ENCODE results near the gene KCNK2. TPM values are rescaled to one million over a fixed set of nuclear protein-coding genes. Genes with fewer than 3 reads are reported as not detected.

KCNK2 gene
- total RNA-seq, 1 donor from 2014 or later: 0.26 TPM

- DNase-seq: no peak
- Histone ChIP-seq H3K27me3 (no peaks in the 10 kb centered on the region), H3K27ac (no peak overlapping the region), H3K9me3 (no peaks in the 10 kb centered on the region), H3K36me3 (no peaks in the 10 kb centered on the region), H3K4me3 (no peak overlapping the region), H3K4me1 (no peaks in the 10 kb centered on the region)
- no peak for TF ChIP-seq CTCF (IDR thresholded peaks at IDR 0.05)
- no peak for ATAC-seq
- intact Hi-C loops (cut with DNase I): no loop called here
These were observed 144.2 kb downstream of the KCNK2 start for GRCh38 chr1:215226757-215227156.

GRCh38 chr1:215228193-215228592, 145.7 kb downstream of the KCNK2 start:
- intact Hi-C loops (cut with DNase I): no loop called here
- no peak for ATAC-seq
- no peaks in the 10 kb centered on the region for H3K27me3 ChIP-seq

GRCh38 chr1:215241451-215241850, 158.9 kb downstream of the KCNK2 start:
- intact Hi-C loops (cut with DNase I): no loop called here
- no peak for DNase-seq
- ATAC-seq: no peak
- H3K4me1 ChIP-seq: no peaks in the 10 kb centered on the region
- no peak for TF ChIP-seq CTCF (IDR thresholded peaks at IDR 0.05)
- no peaks in the 10 kb centered on the region for H3K36me3 ChIP-seq
- no peak overlapping the region for H3K4me3 ChIP-seq
- H3K27me3 ChIP-seq: no peaks in the 10 kb centered on the region
- H3K27ac ChIP-seq: no peak overlapping the region
- no peaks in the 10 kb centered on the region for H3K9me3 ChIP-seq

More at GRCh38 chr1:215228193-215228592, 145.7 kb downstream of the KCNK2 start:
- no peak overlapping the region for H3K27ac ChIP-seq
- DNase-seq: no peak
- H3K36me3 ChIP-seq: no peaks in the 10 kb centered on the region
- no peaks in the 10 kb centered on the region for H3K9me3 ChIP-seq
- H3K4me1 ChIP-seq: no peaks in the 10 kb centered on the region
- TF ChIP-seq CTCF (IDR thresholded peaks at IDR 0.05): no peak
- H3K4me3 ChIP-seq: no peak overlapping the region

- intact Hi-C loops (cut with DNase I): no loop called here
- no peaks in the 10 kb centered on the region for H3K9me3 ChIP-seq
- no peaks in the 10 kb centered on the region for H3K4me1 ChIP-seq
- no peak overlapping the region for H3K4me3 ChIP-seq
- no peak for ATAC-seq
- no peak overlapping the region for H3K27ac ChIP-seq
- H3K36me3 ChIP-seq: no peaks in the 10 kb centered on the region
- no peak for DNase-seq
- no peak for TF ChIP-seq CTCF (IDR thresholded peaks at IDR 0.05)
- H3K27me3 ChIP-seq: no peaks in the 10 kb centered on the region
These were observed 161.0 kb downstream of the KCNK2 start for GRCh38 chr1:215243345-215244054.

GRCh38 chr1:215250913-215251312, 168.4 kb downstream of the KCNK2 start:
- no peak overlapping the region for H3K27ac ChIP-seq
- H3K27me3 ChIP-seq: no peaks in the 10 kb centered on the region
- intact Hi-C loops (cut with DNase I): no loop called here
- ATAC-seq (no peak), DNase-seq (no peak)
- H3K9me3 ChIP-seq: no peaks in the 10 kb centered on the region
- no peak for TF ChIP-seq CTCF (IDR thresholded peaks at IDR 0.05)
- H3K4me3 ChIP-seq: no peak overlapping the region
- no peaks in the 10 kb centered on the region for H3K36me3 ChIP-seq
- no peaks in the 10 kb centered on the region for H3K4me1 ChIP-seq

GRCh38 chr1:215251428-215251827, 168.9 kb downstream of the KCNK2 start:
- no peak for TF ChIP-seq CTCF (IDR thresholded peaks at IDR 0.05)
- Histone ChIP-seq H3K36me3 (no peaks in the 10 kb centered on the region), H3K9me3 (no peaks in the 10 kb centered on the region), H3K4me3 (no peak overlapping the region), H3K4me1 (no peaks in the 10 kb centered on the region), H3K27ac (no peak overlapping the region), H3K27me3 (no peaks in the 10 kb centered on the region)
- no peak for ATAC-seq
- DNase-seq: no peak
- intact Hi-C loops (cut with DNase I): no loop called here
